CD4-positive, alpha-beta T cell treated with Interleukin-17A for 1 hour (primary cell): ENCODE data around the gene ACTR2.
A peak's percentile ranks its signal among the peaks of the same experiment; 100 is the strongest.
"Not testable (repeated sequence)": the region's sequence is repeated elsewhere in the genome, so short reads cannot be mapped to it uniquely, and the experiment has no call there.

Source experiments
- DNase-seq: peaks from one replicate; pipeline ENCODE4 v3.0.0-alpha.2; 2020

ACTR2 gene

GRCh38 chr2:65227456-65228262, at the start of gene ACTR2:
ACTR2 (plus strand) TSS chr2:65227831; CDS start chr2:65227910, 79 bp downstream.
- DNase-seq, result peak; percentile 95

GRCh38 chr2:65182570-65182969, 45.1 kb upstream of the ACTR2 start:
- no peak for DNase-seq

GRCh38 chr2:65183406-65183805, 44.2 kb upstream of the ACTR2 start:
- not testable (repeated sequence) for DNase-seq

- DNase-seq, result no peak
These were observed 42.6 kb upstream of the ACTR2 start for GRCh38 chr2:65185012-65185411.

GRCh38 chr2:65186093-65186868, 41.4 kb upstream of the ACTR2 start:
- no peak for DNase-seq

- peak; percentile 68 for DNase-seq
These were observed 40.5 kb upstream of the ACTR2 start for GRCh38 chr2:65186872-65187851.

- no peak for DNase-seq
These were observed 34.2 kb upstream of the ACTR2 start for GRCh38 chr2:65193446-65193845.

- DNase-seq, result no peak
These were observed 28.9 kb upstream of the ACTR2 start for GRCh38 chr2:65198737-65199136.

GRCh38 chr2:65199166-65199565, 28.5 kb upstream of the ACTR2 start:
- DNase-seq, result no peak

- no peak for DNase-seq
These were observed 27.7 kb upstream of the ACTR2 start for GRCh38 chr2:65199891-65200290.

GRCh38 chr2:65204461-65205210, 23.0 kb upstream of the ACTR2 start:
- DNase-seq, result peak; percentile 20

GRCh38 chr2:65212115-65212514, 15.5 kb upstream of the ACTR2 start:
- DNase-seq, result no peak

GRCh38 chr2:65212619-65213018, 15.0 kb upstream of the ACTR2 start:
- DNase-seq, result no peak

GRCh38 chr2:65213035-65213434, 14.6 kb upstream of the ACTR2 start:
- DNase-seq, result no peak

GRCh38 chr2:65214361-65214760, 13.3 kb upstream of the ACTR2 start:
- no peak for DNase-seq

GRCh38 chr2:65214843-65215242, 12.8 kb upstream of the ACTR2 start:
- no peak for DNase-seq

- DNase-seq, result no peak
These were observed 11.7 kb upstream of the ACTR2 start for GRCh38 chr2:65215946-65216345.

- DNase-seq, result no peak
These were observed 7.0 kb upstream of the ACTR2 start for GRCh38 chr2:65220432-65221131.

- not testable (repeated sequence) for DNase-seq
These were observed 6.4 kb upstream of the ACTR2 start for GRCh38 chr2:65221275-65221674.

- DNase-seq, result no peak
These were observed 593 bp upstream of the ACTR2 start for GRCh38 chr2:65227020-65227455.

- DNase-seq, result peak; percentile 70
These were observed 676 bp downstream of the ACTR2 start for GRCh38 chr2:65228263-65228750.
